HuH-7 (cell line): ENCODE data around the gene RHEBL1.

ENCODE experiments used
- DNase-seq: peaks from one replicate; pipeline ENCODE4 v3.0.0; 2011; ENCODE audit warnings: low spot score

The RHEBL1 gene

DNA sequence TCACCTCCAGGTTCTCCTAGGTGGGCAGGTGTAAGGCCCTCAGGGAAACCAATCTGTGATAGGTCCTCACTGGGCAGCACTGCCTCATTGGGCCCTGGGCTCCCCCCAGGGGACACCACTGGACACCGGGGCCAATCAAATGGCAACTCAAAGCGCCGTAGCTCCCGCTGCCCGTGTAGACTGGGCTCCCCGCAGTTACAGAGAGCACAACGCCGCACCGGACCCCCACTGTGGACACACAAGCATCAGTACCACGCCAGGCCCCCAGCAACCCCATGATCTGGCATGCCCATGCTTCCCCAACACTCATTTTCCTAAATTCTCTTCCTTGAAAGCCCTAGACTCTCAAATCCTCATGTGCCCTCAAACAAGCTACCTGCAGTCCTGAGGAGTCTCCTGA is 15.3 kb downstream of the RHEBL1 start:
- no peak for DNase-seq

DNA sequence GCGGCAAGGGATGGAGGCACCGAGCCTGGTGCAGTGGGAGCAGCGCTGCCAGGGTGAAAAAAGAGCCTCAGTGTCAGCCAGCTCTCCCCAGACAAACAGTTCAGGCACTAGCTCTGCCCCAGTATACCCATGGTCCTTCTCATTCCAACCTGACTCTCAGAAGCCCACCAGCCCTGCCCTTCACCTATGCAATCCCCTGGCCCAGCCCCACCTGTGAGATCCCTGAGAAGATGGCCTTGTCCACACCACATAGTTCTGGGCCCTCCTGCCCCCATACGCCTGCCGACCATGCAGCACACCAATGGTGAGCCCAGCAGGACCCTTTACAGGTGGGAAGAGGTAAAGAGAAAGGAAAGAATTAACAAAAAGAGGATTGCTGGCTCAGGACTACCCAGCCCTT is 15.7 kb downstream of the RHEBL1 start:
- no peak for DNase-seq

DNA sequence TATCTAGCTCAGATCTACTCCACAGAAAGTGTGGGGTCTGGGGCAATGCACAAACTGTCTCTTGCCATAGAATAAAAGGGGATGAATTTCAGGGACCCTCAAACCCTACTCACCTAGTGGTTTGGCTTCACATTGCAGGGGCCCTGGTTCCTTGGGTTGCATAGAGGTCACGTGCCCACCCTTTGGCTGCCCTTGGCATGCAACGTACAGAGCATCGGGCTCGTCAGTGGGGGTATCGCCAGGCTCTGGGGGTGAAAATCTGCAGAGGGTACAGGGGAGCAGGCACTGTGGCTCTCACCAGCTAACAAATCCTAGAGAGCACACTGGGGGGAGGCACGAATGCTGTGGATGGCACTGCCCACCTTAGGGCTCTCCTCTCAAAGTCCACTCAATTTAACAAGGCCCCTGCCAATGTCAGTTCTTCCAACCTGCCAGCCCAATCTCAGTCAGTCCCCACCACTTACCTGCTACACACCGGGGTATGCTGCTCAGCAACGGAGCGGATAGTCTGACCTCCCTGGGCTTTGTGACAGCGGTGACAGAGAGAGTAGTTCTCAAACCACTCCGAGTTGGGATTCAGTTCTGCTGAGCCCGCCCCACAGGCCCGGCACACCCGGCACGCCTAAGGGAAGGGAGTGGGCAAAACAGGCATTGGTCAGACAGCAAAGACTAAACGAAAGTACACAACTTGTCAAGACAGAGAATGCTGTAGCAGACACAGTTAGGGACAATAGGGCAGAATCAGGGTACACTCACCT is 17.1 kb downstream of the RHEBL1 start:
- no peak for DNase-seq

DNA sequence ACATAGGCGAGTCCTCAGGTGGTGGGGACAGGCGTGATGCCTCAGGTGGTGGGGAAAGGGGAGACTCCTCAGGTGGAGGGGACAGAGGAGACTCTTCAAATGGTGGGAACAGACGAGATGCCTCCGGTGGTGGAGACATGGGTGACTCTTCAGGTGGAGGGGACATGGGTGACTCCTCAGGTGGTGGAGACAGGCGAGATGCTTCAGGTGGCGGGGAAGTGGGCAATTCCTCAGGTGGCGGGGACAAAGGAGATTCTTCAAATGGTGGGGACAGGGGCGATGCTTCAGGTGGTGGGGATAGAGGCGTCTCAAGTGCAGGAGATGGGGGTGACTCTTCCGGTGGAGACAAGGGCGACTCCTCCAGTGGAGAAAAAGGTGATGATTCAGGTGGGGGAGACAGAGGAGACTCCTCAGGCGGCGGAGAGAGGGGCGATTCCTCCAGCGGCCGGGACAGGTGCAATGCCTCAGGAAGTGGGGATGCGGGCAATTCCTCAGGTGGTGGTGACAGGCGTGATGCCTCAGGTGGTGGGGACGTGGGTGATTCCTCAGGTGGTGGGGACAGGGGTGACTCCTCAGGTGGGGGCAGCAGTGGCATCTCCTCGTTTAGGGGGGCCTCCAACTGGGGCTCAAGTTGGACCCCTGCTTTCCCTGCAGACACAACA is 17.9 kb downstream of the RHEBL1 start:
- no peak for DNase-seq

DNA sequence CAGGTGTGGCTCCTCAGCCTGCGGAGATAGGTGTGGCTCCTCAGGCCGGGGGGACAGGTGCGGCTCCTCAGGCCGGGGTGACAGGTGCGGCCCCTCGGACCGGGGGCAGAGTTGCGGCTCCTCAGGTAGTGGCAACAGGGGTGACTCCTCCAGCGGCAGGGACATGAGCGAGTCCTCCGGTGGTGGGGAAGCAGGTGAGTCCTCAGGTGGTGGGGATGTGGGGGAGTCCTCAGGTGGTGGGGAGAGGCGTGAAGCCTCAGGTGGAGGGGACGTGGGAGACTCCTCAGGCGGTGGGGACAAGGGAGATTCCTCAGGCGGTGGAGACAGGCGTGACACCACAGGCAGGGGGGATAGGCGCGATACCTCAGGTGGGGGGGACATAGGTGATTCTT is 18.4 kb downstream of the RHEBL1 start:
- DNase-seq, result no peak

DNA sequence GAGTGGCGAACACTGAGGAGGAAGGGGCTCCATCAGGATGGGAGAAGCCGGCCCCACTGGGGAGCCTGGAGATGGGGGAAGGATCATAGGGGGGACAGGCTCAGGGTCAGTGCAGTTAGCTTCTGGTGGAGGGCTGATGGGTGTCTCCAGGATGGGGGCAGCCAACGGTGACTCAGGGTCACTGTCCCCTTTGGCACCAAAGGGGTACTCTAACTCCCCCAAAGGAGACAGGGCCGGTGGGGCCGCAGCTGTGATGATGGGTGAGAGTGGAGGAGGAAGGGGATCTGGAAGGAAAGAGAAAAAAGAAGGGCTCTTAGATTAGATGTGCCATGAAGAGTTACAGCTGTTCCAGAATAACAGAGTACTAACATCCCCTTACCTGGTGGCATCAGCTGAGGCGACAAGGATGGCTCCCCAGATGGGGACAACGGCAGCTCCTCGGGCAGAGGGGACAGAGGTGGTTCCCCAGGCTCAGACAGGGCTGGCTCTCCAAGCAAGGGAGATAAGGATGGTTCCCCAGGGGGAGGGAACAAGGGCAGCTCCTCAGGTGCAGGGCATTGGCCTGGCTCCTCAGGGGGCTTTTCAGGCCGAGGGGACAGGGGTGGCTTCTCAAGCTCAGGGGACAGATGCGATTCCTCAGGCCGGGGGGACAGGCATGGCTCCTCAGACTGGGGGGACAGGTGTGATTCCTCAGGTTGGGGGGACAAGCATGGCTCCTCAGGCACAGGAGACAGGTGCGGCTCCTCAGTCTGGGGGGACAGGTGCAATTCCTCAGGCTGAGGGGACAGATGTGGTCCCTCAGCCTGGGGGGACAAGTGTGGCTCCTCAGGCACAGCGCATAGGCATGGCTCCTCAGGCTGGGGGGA is 19.0 kb downstream of the RHEBL1 start:
- DNase-seq, result no peak

DNA sequence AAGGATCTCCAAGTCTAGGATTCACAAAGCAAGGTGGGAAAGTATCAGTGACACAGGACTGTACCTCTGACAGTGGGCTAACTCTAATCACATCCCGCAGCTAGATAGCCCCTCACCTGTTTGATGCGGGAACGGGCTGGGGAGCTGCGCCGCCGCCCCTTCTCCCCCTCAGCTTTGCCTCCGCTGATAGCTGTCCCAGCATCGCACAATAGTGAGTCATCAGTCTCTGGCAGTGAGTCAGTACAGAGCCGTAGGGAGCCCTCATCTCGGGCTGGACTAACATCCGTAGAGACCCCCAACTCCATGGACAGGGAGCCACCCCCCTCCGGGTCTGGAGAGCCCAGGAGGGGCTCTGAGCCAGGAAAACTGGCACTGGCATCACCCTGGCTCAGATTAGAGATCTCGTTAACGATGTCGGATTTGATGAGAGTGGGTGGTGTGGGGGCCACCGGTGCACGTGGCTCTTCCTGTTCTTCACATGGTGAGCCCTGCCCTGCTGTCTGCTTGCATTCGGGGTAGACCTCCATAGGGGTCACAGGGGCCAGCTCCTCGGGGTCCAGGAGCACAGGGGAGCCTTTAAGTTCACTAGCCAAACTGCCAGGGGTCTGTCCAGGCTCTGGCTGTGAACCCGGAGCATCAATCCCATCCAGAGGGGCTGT is 20.1 kb downstream of the RHEBL1 start:
- no peak for DNase-seq

DNA sequence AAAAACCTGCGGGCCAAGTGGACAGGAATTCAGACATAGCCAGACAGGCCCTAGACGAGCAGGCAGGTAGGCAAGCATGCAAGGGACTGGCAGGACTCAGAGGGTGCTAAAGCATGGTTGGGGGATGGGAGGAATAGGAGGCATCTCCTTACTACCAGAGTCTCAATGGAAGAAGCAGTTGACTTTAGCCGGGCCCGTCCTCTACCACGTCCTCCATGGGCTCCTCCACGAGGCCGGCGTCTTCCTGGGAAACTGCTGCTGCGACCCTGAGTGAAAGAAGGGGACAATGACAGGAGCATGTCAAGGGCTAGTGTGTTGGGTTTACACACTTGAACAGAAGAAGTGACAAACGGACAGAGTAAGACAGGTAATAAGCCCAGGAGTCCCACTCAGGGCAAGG is 20.8 kb downstream of the RHEBL1 start:
- DNase-seq, result no peak

DNA sequence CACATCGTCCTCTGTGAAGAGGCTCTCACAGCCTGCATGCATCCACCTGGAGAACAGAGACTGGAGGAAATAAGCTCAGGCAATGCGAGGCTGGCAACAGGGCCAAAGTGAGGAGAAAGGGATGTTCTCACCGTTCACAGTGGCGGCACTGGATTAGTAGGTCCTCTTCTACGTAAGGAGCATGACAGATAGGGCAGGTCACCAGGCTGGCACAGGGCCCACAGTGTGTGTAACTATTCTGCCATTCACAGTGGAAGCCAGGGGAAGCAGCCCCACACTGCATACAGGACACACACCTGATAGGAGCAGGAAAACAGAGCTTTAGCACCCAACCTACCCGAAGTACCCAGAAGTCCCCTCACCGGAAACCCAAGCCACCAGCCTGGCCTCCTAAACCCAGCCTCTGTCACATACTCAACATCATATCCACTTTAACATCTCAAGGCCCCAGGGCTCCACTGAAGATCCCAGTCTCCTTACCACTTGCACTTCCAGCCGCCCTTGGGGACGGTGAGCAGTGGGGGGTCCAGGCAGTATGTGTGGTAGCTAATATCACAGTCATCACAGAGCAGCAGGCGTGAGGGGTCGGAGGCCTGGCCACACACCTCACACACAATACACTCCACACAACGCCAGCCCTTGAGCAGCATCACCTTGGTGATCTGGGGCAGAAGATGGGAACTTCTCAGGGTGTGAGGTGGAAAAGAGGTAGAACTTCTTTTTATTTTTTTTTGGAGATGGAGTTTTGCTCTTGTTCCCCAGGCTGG is 23.5 kb downstream of the RHEBL1 start:
- DNase-seq, result no peak

DNA sequence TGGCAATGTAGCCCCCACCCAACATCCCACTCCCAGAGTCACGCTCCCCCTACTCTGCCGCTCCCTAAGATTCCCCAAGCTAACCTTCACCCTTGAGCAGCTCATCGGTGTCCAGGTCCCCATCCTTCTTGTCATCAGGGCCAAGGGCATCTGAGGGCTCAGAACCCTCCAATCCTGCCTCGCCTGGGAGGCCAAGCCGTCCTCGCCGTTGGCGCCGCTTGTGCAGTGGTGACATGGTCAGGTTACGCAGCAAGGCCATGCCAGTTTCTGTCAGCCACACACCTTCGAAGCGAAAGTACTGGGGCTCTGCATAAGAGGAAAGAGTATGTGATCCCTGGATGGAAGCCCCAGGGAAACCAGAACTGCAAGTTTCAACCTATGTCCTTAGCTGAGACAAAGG is 25.1 kb downstream of the RHEBL1 start:
- no peak for DNase-seq

DNA sequence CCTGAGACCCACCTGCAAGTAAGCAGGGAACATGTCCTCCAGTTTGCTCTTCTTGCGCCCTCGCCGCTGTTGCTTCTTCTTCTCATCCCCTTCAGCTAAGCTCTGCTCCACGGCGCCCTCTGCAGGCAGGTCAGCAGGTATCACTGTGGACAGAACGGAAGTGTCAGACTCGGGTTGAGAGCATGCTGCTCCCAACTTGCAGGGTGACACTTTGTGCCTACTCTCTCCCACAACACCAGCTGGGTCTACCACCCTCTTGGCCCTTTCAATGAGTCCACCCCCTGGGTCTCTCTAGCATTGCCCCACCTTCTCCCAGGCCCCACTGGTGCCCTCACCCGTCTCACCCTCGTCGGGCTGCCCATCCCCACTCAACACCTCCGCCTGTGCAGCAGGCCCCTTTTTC is 25.9 kb downstream of the RHEBL1 start:
- DNase-seq, result peak; percentile 97

DNA sequence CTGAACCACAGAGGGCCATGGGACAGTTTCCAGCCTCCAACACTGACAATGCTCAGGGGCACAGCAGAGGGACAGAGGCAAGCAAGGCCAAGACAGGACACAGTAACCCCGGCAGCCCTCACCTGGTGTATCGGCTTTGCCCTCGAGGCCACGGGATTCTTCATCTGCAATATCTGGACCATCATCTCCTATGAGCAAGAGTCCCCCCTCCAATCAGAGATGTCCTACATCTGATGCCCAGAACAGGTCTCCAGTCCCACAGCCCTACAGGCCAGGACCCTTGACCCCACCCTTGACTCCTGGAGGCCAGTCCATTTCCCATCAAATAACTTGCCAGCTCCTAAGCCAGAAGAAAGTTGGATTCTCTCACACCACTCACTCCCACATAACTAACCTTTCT is 26.5 kb downstream of the RHEBL1 start:
- DNase-seq, result no peak

DNA sequence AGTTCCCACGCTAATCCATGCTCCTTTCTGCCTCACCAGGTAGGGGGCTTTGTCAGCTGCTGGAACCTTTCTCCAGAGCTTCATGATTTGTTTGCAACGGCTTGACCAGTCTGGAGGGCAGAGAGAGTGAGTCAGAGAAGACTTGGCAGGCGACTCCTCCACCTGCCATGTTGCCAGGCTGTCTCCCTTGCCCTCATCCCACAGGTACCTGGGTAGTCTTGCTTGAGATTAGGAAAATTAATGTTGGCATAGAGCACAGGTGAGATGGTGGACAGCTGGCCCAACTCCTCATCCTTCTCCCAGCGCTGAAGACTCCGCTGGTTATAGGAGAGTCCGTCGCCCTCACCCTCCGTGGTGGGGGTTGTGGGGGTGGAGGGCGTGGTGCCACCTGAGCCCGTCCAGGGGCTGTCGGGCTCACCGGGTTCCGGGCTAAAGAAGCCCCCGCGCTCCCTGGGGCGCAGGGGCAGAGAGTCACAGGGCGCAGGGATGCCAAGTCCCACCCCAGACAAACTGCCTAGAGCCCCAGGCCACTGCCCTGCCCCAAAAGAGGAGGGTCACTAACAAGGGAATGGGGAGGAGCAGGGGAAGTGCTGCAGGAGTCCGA is 27.8 kb downstream of the RHEBL1 start:
- DNase-seq, result no peak

DNA sequence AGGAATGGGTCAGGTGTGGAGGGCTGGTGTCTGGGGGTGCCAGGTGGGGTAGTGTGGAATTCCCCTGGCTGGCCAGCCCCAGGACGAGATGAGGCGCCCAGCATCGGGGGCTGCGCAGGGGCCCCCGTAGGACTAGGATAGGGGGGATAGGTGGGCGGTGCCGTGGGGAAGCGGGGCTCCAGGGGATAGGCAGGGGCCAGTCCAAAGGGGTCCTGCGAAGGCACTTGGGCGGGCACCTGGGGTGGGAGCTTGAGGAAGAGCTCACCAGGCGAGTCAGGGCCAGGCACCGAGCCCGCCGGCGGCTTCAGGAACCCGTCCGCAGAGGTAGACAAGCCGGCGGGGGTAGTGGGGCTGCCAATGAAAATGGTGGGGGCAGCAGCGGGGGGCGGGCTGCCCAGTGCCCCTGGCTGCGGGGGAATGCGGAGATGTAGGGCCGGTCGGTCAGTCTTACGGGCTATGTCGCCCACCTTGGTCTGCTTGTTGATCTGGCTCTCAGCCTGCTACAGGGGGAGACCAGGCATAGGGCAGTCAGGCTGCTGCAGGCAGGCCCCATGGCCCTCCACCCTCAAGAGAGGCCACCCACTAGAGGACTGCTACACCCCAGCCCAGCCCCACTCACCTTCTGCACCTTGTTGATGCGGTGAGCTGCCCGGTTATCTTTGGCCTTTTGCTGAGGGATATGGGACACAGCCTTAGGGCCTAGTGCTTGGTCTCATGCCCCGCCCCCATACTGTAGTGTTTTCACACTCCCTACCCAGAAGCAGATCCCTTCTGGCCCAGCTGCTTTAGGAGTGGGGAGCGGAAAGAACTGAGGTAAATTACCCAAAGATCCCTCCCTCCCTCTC is 28.5 kb downstream of the RHEBL1 start:
- no peak for DNase-seq

DNA sequence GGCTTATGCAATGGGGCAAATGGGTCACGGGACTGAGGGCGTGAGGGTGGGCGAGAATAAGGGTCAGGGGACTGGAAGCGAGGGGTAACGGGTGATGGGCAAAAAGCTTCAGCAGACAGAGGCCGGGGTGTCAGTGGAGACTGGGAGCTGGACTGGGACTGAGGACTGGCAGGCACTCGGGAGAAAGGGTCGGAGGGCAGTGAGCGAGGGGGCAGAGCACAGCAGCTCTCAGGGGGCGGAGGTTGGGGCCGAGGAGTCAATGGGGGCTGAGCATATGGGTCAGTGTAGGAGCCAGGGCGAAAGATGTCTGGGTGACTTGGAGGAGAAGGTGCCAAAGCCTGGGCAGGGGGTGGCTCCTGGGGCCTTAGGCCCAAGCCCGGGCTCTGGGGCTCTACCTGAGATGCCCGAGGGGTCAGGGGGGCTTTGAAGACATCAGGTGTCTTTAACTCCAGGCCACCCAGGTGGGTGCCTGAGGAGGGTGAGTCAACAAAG is 29.4 kb downstream of the RHEBL1 start:
- no peak for DNase-seq

DNA sequence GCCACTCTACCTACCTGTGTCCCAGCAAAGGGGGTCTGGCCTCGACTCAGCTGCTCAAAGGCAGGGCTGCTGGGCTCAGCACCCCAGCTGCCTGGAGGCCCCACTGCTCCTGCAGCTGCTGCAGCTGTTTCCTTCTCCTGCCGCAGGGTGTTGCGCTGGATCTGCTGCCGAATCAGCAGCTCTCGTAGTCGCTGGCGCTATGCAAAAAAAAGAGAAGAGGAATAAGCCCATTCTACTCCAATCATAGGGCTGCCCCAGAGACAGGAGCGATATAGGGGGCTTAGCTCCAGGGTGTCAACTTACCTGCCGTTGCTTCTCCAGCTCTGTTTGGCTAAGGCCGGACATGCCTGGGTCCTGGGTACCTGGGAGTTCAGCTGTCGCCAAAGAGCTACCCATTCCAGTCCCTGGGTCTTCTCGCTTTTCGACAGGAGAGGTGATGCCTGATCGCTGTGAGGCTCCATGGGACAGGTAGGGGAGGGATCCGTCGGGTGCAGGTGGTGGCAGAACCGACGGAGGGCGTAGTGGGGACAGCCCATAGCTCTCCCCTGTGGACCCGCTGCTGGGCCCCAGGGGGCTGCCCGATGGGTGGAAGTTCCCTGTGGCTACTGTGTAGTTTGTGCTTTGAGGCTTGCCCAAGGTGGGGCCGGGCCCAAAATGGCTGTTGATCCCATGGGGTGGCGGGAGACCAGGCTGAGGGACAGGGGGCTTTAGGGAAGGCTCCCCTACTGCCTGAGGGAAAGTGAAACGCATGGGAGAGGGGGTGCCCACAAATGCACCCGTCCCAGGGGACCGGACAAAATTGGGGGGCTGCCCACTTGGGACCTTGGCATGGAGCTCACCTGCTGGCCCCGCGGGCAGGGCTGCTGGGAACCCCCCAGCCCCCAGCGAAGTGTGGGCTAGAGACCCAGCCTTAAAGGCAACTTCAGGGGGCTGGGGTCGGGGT is 30.1 kb downstream of the RHEBL1 start:
- no peak for DNase-seq

DNA sequence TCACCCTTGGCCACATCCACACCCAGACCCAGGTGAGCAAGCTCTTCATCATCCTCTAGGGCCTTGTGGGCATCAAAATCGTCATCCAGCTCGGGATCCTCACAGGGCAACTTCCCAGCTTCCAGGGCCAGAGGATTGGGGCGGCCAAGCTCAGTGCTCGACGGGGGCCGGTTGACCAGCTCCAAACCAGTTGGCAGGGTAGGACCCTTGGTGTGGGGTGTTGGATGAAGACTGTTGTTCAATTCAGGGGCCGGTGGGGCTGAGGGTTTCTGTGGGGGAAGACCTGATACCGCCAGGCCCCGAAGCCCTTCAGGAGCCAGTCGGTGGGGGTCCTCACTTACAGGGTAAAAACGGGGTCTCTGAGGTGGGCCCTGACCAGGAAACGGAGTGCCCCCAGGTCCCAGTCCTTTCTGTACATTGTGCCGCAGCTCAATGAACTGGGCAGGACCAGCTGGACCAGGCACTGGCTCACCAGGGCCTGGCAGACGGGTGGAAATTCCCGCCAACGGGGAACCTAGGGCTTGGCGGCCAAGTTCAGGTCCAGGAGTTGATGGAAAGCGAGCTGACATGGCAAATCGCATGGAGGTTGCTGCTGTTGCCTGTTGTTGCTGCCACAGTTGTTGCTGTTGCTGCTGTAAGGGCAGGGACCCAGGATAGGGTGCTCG is 31.4 kb downstream of the RHEBL1 start:
- DNase-seq, result no peak

DNA sequence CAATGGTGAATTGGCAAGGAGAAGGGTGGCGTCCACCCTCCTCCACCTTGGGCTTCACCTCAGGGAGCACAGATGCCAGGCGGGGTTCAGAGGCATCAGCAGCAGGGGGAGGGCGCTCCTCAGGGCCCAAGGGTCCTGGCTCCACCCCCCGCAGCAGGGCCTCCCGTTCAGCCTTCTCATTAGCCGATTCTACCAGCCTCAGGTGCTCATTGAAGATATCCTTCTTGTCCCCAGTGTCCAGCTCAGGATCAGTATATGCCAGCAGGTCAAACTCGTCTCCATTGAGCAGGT is 31.9 kb downstream of the RHEBL1 start:
- no peak for DNase-seq
